MV-4-11 (cell line): Measurements from ENCODE around the gene FRZB.

Source experiments
- DNase-seq: peaks from one replicate; lab custom pipeline; 2025; lab: John Stamatoyannopoulos, UW

The FRZB gene

DNA sequence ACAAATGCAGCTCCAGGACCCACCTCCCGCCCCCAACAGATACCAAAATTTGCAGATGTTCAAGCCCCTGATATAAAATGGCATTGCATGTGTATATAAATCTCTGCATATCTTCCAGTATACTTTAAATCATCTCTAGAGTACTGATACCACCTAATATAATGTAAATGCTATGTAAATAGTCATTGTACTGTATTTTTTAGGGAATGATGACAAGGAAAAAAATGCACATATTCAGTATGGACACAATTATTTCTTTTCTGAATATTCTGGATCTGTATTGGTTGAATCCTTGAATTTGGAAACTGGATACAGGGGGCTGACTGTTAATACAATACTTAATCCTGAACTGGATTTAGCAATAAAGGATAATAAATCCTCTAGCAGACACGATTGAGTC is 67.7 kb downstream of the FRZB start:
- DNase-seq = no peak

GRCh38 chr2:182792441-182792840 is 74.0 kb downstream of the FRZB start:
- DNase-seq = no peak

DNA sequence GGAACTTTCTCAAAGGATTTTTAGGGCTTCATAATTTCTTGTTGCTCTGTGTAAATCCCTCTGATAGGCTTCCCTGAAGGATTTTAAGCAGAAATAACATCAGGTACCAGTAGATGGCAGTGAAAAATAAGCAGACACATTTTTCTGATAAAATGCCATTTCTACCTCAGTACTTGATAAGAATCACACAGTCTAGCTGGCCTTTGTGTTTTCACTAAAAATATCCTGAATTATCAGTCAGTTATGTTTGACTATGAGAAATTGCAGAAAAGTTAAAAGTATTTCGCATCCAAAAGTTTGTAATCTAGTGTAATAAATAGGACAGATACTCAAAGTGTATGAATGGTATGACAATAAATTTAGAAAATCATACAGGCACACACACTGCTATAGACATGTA is 81.7 kb downstream of the FRZB start:
- DNase-seq = no peak

GRCh38 chr2:182784058-182784706 is 82.3 kb downstream of the FRZB start:
- DNase-seq = no peak
